Ishikawa (cell line): Measurements from ENCODE around the gene ZNF283.

Experiments
- CEBPB ChIP-seq: IDR thresholded peaks from 2 replicates; pipeline ENCODE4 v1.6.1; 2012
- CREB1 ChIP-seq: IDR thresholded peaks from 2 replicates; pipeline ENCODE4 v1.6.1; 2012; ENCODE audit warnings: low read depth
- EGR1 ChIP-seq: IDR thresholded peaks from 2 replicates; pipeline ENCODE4 v1.6.1; 2012
- EP300 ChIP-seq: IDR thresholded peaks from 2 replicates; pipeline ENCODE4 v1.6.1; 2012; ENCODE audit warnings: borderline replicate concordance
- FOXM1 ChIP-seq: IDR thresholded peaks from 2 replicates; pipeline ENCODE4 v1.6.1; 2012; ENCODE audit warnings: low read depth, borderline replicate concordance
- NFIC ChIP-seq: IDR thresholded peaks from 2 replicates; pipeline ENCODE4 v1.6.1; 2012
- RAD21 ChIP-seq: IDR thresholded peaks from 2 replicates; pipeline ENCODE4 v1.6.1; 2012; ENCODE audit warnings: low read depth
- TAF1 ChIP-seq: IDR thresholded peaks from 2 replicates; pipeline ENCODE4 v1.6.1; 2012; ENCODE audit warnings: low read depth, mild to moderate bottlenecking
- USF1 ChIP-seq: IDR thresholded peaks from 2 replicates; pipeline ENCODE4 v1.6.1; 2012
- YY1 ChIP-seq: IDR thresholded peaks from 2 replicates; pipeline ENCODE4 v1.6.1; 2012; ENCODE audit warnings: low read depth
- ZBTB7A ChIP-seq: IDR thresholded peaks from 2 replicates; pipeline ENCODE4 v1.6.1; 2012; ENCODE audit warnings: low read depth
- TF ChIP-seq, protein P1 (sequence below): IDR thresholded peaks from 2 replicates; pipeline ENCODE4 v1.6.1; 2012; ENCODE audit warnings: low read depth, mild to moderate bottlenecking

- no peak for TF ChIP-seq EP300
- no peak for TF ChIP-seq RAD21
- TF ChIP-seq NFIC: no peak
- TF ChIP-seq FOXM1: no peak
- no peak for TF ChIP-seq TAF1
- no peak for TF ChIP-seq YY1
- TF ChIP-seq ZBTB7A: no peak
- TF ChIP-seq EGR1: no peak
- TF ChIP-seq CEBPB: no peak
- TF ChIP-seq, protein P1, sequence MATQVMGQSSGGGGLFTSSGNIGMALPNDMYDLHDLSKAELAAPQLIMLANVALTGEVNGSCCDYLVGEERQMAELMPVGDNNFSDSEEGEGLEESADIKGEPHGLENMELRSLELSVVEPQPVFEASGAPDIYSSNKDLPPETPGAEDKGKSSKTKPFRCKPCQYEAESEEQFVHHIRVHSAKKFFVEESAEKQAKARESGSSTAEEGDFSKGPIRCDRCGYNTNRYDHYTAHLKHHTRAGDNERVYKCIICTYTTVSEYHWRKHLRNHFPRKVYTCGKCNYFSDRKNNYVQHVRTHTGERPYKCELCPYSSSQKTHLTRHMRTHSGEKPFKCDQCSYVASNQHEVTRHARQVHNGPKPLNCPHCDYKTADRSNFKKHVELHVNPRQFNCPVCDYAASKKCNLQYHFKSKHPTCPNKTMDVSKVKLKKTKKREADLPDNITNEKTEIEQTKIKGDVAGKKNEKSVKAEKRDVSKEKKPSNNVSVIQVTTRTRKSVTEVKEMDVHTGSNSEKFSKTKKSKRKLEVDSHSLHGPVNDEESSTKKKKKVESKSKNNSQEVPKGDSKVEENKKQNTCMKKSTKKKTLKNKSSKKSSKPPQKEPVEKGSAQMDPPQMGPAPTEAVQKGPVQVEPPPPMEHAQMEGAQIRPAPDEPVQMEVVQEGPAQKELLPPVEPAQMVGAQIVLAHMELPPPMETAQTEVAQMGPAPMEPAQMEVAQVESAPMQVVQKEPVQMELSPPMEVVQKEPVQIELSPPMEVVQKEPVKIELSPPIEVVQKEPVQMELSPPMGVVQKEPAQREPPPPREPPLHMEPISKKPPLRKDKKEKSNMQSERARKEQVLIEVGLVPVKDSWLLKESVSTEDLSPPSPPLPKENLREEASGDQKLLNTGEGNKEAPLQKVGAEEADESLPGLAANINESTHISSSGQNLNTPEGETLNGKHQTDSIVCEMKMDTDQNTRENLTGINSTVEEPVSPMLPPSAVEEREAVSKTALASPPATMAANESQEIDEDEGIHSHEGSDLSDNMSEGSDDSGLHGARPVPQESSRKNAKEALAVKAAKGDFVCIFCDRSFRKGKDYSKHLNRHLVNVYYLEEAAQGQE: no peak
- no peak for TF ChIP-seq CREB1
- no peak for TF ChIP-seq USF1
Observed at GRCh38 chr19:43782689-43783231, 44.4 kb upstream of the ZNF283 start.
